Left lung (tissue), 10 donors: ENCODE results near the gene C10orf90. TPM values are rescaled to one million over a fixed set of nuclear protein-coding genes. Genes with fewer than 3 reads are reported as not detected.

Experiments
- ATAC-seq: fragments of 200-7000 bp; cut with Tn5 transposase; one replicate; pipeline ENCODE4 v1.9.1; 2020; ENCODE audit warnings: moderate library complexity
- DNase-seq, 4 donors: peaks; one replicate each; pipeline ENCODE4 v3.0.0-alpha.2; 2013 to 2020
- H3K27ac ChIP-seq, 2 donors: fragments of 200-600 bp; sonication (generic) in 1 of 2; one replicate each; pipeline versions ENCODE4 v1.5.0 to v1.8.0; 2020 to 2021
- H3K27me3 ChIP-seq, 2 donors: fragments of 200-600 bp; sonication (generic) in 1 of 2; one replicate each; pipeline versions ENCODE4 v1.5.0 to v1.8.0; 2020 to 2021
- H3K36me3 ChIP-seq, 2 donors: fragments of 200-600 bp; sonication (generic) in 1 of 2; one replicate each; pipeline versions ENCODE4 v1.5.0 to v1.8.0; 2020 to 2021
- H3K4me1 ChIP-seq, 2 donors: fragments of 200-600 bp; one replicate each; pipeline ENCODE4 v1.8.0; 2021
- H3K4me3 ChIP-seq, 2 donors: fragments of 200-600 bp; sonication (generic) in 1 of 2; one replicate each; pipeline versions ENCODE4 v1.5.0 to v1.8.0; 2020 to 2021; ENCODE audit warnings: mild to moderate bottlenecking in 1 of 2
- H3K9me3 ChIP-seq, 2 donors: fragments of 200-600 bp; sonication (generic) in 1 of 2; one replicate each; pipeline versions ENCODE4 v1.5.0 to v1.8.0; 2020 to 2021
- intact Hi-C, 2 donors: fragments of 100-400 bp; cut with DNase I; formaldehyde crosslinking; loops; one replicate each; pipeline versions ENCODE4 v1.11.2 to v1.14.2; 2022
- polyA plus RNA-seq, 6 donors: library from polyadenylated mRNA; unstranded; fragments of 120-200 nt; gene quantifications; one replicate each; pipeline ENCODE4 v1.2.1, GENCODE V29; 2013; ENCODE audit not compliant: insufficient read length in 6 of 6
- total RNA-seq, 2 donors: library from RNA; stranded (reverse); fragmentation: NEBNext Ultra II Directional; extraction: Animal tissue kit (Norgen Biotek cat#: 25700); gene quantifications; one replicate each; pipeline ENCODE4 v1.2.1, GENCODE V29; 2021
- TF ChIP-seq, protein P1 (sequence below), 2 donors: fragments of 200-600 bp; sonication (generic) in 1 of 2; IDR thresholded peaks; one replicate each; pipeline versions ENCODE4 v1.5.0 to v1.8.0; 2021; ENCODE audit warnings: antibody characterized with exemption in 2 of 2
- donor health status: DM: no; HTN: yes; CAD: no.
- donor health status: DM: no; HTN: no; CAD: no.

The C10orf90 gene
- total and polyA plus RNA-seq, 8 donors = 12.6 to 29.8 (median 20.5) TPM; not detected in 2

DNA sequence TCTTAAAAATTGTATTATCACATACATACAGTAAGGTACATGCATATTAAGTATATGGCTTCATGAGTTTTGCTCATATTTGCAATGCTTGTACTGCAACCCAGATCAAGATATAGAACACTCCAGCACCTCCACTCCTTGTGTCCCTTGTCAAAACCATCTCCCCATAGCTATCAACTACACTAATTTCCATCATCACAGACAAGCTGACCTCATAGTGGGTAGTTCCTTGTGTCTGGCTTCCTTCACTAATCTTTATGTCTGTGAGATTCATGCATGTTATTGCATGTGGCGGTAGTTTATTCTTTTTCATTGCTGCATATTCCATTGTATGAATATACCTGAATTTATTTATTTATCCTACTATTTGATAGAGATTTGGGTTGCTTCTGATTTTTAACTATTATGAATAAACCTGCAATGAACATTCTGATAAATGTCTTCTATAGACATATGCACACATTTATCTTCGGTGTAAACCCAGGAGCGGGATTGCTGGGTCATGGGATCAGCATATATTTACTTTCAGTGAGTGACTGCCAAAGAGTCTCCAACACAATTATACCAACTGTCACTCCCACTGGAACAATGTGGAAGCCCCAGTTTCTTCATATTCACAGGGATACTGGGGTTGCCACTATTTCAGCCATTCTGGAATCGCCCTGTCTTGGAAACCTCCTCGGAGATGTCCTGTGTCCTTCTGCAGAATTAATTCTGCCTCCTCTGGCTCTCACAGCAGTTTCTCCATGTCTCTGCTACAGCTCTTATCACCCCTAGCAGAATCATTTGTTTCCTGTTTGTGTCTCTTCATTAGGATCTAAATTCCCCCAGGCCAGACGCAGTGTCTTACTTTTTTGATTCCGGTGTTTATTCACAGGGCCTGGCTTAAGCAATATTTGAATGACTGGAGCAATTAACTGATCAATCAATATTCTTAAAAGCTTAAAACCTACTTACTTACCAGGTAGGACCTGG, 267.5 kb downstream of the C10orf90 start:
- DNase-seq = no peak
- TF ChIP-seq, protein P1, sequence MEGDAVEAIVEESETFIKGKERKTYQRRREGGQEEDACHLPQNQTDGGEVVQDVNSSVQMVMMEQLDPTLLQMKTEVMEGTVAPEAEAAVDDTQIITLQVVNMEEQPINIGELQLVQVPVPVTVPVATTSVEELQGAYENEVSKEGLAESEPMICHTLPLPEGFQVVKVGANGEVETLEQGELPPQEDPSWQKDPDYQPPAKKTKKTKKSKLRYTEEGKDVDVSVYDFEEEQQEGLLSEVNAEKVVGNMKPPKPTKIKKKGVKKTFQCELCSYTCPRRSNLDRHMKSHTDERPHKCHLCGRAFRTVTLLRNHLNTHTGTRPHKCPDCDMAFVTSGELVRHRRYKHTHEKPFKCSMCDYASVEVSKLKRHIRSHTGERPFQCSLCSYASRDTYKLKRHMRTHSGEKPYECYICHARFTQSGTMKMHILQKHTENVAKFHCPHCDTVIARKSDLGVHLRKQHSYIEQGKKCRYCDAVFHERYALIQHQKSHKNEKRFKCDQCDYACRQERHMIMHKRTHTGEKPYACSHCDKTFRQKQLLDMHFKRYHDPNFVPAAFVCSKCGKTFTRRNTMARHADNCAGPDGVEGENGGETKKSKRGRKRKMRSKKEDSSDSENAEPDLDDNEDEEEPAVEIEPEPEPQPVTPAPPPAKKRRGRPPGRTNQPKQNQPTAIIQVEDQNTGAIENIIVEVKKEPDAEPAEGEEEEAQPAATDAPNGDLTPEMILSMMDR (IDR thresholded peaks at IDR 0.05) = no peak
- H3K36me3 ChIP-seq = no peaks in the 10 kb centered on the region
- ATAC-seq = no peak
- H3K9me3 ChIP-seq = no peaks in the 10 kb centered on the region
- H3K27me3 ChIP-seq = no peaks in the 10 kb centered on the region
- H3K27ac ChIP-seq = no peak overlapping the region
- intact Hi-C loops = no loop called here
- H3K4me3 ChIP-seq = no peak overlapping the region
- no peaks in the 10 kb centered on the region for H3K4me1 ChIP-seq

DNA sequence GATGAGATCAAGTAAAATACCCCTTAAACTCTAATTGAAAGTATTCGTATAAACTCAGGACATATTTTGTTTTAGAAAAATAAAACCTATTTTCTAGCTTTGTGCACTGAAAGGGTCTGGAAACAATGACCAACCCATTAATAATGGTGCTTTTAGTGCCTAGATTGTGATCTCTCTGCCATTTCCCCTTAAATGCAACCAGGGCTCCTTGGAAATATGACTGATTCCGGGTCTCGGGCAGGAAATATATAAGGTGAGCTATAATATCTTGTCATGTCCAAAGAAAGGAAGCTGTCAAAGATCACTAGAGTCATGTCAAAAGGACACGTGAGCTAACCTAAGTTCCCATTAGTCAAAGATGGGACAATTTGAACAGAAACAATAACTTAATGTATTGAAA, 269.9 kb downstream of the C10orf90 start:
- intact Hi-C loops = no loop called here
- DNase-seq = no peak
- ATAC-seq = no peak

DNA sequence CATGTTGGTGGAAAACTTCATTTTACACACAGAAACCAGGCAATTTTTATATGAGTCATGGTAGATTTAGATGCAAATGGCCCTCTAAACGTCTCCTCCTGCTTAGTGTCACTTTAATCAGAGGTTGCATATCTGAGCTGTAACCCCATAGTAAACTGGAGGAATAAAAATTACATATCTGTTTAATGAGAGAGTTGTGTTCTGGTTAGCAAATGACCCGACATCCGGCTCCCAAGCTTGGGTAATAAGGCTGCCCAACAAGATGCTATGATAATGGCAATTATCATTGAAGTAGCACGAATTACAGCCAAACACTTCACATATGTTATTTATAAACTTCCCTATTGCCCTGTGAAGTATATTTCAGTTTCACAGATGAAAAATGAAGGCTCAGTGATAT, 271.6 kb downstream of the C10orf90 start:
- TF ChIP-seq, protein P1 (IDR thresholded peaks at IDR 0.05) = no peak
- Histone ChIP-seq H3K27me3 (no peaks in the 10 kb centered on the region), H3K27ac (no peak overlapping the region), H3K4me1 (no peaks in the 10 kb centered on the region), H3K4me3 (no peak overlapping the region), H3K9me3 (no peaks in the 10 kb centered on the region), H3K36me3 (no peaks in the 10 kb centered on the region)
- intact Hi-C loops = no loop called here
- no peak for DNase-seq
- ATAC-seq = no peak

More for the DNA sequence above, 269.9 kb downstream of the C10orf90 start:
- Histone ChIP-seq H3K27me3 (no peaks in the 10 kb centered on the region), H3K4me3 (no peak overlapping the region), H3K36me3 (no peaks in the 10 kb centered on the region), H3K9me3 (no peaks in the 10 kb centered on the region), H3K27ac (no peak overlapping the region), H3K4me1 (no peaks in the 10 kb centered on the region)
- TF ChIP-seq, protein P1 (IDR thresholded peaks at IDR 0.05) = no peak

DNA sequence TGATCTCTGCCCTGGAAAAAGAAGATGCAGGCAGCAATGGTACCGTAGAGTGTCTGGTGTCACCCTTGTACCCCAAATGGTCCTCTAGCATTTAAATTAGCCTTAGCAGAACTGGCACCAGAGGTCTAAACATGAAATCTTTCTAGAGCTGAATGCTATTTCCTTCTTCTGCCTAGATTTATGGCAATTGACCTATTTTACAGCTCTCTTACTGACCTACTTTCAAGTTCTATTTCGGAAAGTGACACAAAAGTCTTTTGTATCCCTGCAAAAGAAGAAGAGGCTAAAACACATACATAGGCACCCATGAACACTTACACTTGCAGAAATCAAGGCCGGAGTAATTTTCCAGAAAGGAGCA, 272.1 kb downstream of the C10orf90 start:
- Histone ChIP-seq H3K36me3 (no peaks in the 10 kb centered on the region), H3K4me3 (no peak overlapping the region), H3K4me1 (no peaks in the 10 kb centered on the region), H3K9me3 (no peaks in the 10 kb centered on the region), H3K27me3 (no peaks in the 10 kb centered on the region), H3K27ac (no peak overlapping the region)
- intact Hi-C loops = no loop called here
- ATAC-seq (no peak), DNase-seq (no peak)
- TF ChIP-seq, protein P1 (IDR thresholded peaks at IDR 0.05) = no peak

DNA sequence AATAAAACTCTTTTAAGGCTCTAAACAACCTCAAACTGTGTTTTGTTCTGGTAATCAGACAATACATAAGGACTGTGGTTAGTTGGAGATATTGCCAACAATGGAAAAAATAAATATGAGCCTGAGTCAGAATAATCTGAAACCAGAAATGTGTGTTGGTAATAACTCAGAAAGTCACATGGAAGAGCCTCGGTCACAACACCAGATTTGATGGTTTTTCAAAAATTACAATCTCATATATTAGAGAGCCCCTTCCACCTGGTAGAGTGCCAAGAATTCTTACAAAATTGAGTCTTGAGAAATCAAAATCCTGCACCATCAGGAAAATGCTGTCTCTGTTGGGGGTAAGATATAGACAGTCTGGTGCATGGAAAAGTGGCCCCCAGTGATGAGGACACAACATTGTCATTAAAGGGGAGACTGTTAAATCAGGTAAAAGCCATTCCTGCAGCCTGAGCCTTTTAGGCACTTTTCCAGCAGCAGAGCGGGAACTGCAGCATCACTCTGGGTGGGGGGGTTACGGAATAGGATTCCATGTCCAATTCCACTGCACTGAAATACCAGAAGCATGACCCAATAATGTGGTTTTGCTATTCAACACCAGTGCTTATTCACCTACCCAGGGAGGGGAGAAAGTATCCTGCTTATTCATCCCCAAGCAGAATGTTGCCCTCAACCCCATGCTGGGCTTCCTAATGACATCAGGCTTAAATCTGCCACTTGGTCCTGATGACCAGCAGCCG, 272.7 kb downstream of the C10orf90 start:
- TF ChIP-seq, protein P1 (IDR thresholded peaks at IDR 0.05) = no peak
- peak; percentile 57 for ATAC-seq

More for the DNA sequence above, 272.7 kb downstream of the C10orf90 start:
- no peak overlapping the region for H3K4me3 ChIP-seq
- intact Hi-C loops = no loop called here
- H3K36me3 ChIP-seq = no peaks in the 10 kb centered on the region
- H3K9me3 ChIP-seq = no peaks in the 10 kb centered on the region
- no peaks in the 10 kb centered on the region for H3K4me1 ChIP-seq
- no peaks in the 10 kb centered on the region for H3K27me3 ChIP-seq
- DNase-seq = peak in 1 of 4 donors; percentile 37
- H3K27ac ChIP-seq = no peak overlapping the region
